HG02588 (cell line): ENCODE measurements around the gene RAB7A.
"Not testable (repeated sequence)": the region's sequence is repeated elsewhere in the genome, so short reads cannot be mapped to it uniquely, and the experiment has no call there.

Experiments
- ATAC-seq: cut with Tn5 transposase; IDR thresholded peaks from one replicate; pipeline ENCODE4 v1.9.1; 2021; ENCODE audit warnings: mild to moderate bottlenecking, moderate library complexity; ENCODE audit not compliant: unreplicated experiment

RAB7A gene

DNA sequence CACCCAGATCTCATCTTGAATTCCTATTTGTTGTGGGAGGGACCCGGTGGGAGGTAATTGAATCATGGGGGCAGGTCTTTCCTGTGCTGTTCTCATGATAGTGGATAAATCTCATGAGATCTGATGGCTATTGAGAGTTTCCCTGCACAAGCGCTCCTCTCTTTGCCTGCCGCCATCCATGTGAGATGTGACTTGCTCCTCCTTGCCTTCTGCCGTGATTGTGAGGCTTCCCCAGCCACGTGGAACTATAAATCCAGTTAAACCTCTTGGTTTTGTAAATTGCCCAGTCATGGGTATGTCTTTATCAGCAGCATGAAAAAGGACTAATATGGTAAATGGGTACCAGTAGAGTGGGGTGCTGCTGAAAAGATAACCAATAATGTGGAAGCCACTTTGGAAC lies 23.6 kb downstream of the RAB7A start:
- not testable (repeated sequence) for ATAC-seq

DNA sequence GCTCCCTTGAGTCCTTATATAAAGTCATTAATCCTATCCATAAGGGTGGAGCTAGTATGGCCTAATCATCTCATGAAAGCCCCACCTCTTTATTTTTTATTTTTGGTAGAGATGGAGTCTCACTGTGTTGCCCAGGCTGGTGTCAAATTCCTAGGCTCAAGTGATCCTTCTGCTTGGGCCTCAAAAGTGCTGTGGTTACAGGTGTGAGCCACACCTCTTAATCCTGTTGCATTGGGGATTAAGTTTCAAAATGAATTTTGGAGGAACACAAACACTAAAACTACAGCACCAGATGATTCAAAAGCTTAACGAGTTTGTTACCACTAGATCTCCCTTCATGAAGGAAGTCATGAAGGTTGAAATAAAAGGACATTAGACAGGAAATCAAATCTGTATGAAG lies 27.7 kb downstream of the RAB7A start:
- no peak for ATAC-seq

DNA sequence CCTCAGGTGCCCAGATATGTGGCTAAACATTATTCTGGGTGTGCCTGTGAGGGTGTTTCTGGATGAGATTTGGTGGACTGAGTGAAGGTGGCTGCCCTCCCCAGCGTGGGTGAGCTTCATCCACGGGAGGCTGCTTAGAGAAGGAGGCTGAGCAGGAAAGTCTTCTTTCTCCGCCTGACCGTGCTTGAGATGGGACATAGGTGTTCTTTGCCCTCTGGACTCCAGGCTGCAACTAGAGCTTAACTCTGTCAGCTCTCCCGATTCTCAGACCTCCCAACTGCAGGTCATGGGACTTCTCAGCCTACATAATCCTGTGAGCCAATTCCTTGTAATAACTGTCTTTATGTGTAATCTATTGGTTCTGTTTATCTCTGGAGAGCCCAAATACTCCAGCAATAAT lies 34.1 kb downstream of the RAB7A start:
- no peak for ATAC-seq

DNA sequence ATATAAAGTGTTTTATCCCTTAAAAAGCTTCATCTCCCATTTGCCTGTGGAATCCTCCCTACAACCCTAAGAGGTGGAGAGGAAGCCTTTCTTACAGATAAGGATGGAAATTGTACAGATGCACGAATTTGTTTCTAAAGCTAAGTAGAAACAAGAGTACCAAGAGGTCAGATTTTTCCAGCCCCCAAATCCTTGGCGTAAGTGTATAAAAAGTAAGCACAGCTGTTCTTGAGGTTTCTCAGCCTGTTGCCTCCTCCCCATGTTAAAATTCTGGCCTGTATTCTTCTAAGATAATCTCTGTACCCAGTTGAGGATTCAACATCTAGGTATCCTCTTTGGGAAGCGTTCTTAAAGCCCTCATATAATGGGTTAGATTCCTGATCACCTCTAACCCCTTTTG lies 34.9 kb downstream of the RAB7A start:
- ATAC-seq, result no peak

DNA sequence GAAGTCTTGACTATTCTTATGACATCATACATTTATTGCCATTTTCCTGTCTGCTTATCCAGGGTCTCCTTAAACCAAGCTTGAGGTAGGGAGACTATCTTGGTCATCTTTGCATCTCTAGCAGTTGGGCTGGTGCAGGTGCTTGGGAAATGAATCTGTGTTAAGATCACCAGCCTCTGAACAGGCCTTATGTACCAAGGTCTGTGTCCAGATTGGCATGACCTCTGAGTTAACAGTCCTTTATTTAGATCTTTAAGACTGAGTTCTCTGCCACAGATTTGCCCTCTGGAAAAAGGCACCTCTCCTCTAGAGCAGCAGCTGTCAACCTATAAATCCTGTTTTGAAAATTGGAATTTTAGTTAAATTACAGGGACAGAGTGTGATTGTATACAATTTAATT lies 35.4 kb downstream of the RAB7A start:
- ATAC-seq, result no peak

DNA sequence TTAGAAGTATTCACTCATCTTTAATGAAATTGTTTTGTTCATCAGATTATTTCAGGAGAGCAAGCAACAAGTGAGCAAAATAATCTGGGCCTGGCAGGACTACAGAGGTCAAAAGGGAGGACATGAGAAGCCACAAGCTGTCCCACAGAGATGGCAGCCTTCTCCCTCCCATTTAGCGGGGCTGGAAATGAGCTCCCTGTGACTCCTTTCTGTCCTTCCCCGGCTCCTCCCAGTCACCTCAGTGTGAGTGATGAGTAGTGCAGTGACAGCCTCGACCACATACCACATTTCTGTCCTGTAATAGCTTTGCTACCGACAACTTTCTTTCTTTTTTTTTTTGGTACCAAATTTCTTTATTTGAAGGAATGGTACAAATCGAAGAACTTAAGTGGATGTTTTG lies 38.0 kb downstream of the RAB7A start:
- no peak for ATAC-seq

DNA sequence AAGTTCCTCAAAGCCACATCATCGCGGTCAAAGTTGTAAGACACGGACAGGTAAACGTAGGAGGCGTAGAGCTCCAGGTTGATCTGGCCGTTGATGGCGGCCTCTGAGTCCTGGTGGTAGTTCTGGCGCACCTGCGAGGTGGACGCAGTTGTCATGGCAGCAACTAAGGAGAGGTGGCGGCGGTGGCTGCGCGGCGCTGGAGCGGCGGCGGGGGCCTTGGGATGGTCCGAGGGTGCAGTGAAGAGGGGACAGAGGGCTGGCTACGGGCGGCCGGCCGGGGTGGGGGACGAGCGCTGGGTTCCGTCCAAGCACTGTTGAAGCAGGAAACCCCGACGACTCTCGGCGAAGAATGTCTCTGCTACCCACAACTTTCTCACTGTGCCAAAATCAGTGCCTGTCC lies 38.9 kb downstream of the RAB7A start:
- ATAC-seq, result no peak

DNA sequence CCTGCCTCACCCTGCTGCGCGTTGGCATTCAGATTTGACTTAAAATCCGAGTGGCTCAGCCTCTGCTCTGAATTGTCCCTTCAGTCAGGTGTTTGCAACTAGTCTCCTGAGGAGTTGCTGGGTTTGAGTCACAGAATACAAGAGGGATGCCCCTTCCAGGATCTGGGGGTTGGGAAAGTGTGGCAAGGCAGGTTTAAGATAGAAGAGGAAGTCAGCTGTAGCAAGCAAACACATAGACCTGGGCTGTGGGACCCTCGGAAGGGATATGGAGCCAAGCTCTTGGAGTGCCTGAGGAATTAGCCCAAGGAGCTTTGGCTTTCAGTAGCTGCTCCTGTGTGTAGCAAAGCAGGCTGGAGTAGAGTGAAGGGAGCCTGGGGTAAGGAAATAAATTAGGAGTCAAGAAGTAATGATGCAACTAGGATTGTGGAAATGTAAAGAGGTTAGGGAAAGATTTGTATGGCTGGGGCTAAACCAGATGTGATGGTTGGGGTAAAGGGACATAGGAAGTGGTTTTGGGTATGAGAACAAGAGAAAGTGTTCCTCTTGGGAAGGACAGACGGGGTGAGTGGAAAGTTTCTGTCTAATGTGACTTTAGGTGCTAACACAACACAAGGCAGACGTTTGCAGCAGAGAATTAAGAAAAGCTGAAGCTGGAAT lies 41.2 kb downstream of the RAB7A start:
- ATAC-seq, result no peak

DNA sequence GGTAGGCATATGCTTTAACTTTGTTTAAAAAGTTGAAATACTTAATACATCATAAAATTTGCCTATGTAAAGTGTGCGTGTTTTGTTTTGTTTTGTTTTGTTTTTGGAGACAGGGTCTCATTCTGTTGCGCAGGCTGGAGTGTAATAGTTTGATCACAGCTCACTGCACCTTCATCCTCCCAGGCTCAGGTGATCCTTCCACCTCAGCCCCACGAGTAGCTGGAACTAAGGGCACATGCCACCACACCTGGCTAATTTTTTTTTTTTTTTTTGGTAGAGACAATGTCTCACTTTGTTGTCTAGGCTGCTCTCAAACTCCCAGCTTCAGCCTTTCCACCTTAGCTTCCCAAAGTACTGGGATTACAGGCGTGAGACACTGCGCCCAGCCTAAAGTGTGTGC lies 42.5 kb downstream of the RAB7A start:
- ATAC-seq, result no peak

DNA sequence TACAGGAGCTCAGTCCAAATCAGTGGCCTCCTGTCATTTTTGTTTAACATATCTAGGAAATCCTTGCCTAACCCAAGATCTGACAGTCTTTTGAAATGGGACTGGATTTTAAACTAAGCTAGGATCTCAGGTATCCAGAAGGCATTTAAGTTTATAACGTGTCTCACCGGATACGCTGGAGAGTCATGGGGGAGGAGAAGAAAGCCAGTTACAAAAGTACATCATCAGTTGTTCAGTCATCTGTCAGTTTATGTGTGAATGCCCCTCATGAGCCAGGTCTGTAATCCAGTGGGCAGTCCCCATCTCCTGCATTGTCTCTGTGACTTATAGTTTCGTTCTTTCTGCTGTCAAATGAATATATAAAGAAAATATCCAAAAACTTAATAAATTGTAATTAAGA lies 44.4 kb downstream of the RAB7A start:
- no peak for ATAC-seq

DNA sequence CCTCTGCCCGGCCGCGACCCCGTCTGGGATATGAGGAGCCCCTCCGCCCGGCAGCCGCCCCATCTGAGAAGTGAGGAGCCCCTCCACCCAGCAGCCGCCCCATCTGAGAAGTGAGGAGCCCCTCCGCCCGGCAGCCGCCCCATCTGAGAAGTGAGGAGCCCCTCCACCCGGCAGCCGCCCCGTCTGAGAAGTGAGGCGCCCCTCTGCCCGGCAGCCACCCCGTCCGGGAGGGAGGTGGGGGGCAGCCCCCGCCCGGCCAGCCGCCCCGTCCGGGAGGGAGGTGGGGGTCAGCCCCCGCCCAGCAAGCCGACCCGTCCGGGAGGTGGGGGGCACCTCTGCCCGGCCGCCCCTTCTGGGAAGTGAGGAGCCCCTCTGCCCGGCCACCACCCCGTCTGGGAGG lies 47.2 kb downstream of the RAB7A start:
- ATAC-seq, result not testable (repeated sequence)

DNA sequence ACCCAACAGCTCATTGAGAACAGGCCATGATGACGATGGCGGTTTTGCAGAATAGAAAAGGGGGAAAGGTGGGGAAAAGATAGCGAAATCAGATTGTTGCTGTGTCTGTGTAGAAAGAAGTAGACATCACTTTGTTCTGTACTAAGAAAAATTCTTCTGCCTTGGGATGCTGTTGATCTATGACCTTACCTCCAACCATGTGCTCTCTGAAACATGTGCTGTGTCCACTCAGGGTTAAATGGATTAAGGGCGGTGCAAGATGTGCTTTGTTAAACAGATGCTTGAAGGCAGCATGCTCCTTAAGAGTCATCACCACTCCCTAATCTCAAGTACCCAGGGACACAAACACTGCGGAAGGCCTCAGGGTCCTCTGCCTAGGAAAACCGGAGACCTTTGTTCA lies 47.6 kb downstream of the RAB7A start:
- not testable (repeated sequence) for ATAC-seq

DNA sequence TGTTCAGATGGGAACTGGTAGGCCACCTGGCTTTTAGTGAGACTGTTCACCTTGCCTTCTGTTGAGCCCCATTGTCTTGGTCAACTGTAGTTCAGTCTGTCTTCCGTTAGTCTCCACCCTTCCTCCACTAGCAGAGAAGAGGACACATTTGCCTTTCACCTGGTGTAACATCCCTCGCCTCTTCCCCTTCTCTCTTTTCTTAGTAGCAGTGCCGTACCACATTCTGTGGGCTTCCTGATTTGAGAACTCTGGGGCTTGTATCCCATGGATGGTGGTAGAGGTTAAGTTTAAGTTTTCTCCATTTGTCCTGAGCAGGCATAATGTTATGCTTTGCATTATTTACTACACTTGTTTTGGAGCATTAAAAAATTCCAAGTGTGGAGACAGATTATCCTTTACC lies 49.3 kb downstream of the RAB7A start:
- ATAC-seq, result no peak

DNA sequence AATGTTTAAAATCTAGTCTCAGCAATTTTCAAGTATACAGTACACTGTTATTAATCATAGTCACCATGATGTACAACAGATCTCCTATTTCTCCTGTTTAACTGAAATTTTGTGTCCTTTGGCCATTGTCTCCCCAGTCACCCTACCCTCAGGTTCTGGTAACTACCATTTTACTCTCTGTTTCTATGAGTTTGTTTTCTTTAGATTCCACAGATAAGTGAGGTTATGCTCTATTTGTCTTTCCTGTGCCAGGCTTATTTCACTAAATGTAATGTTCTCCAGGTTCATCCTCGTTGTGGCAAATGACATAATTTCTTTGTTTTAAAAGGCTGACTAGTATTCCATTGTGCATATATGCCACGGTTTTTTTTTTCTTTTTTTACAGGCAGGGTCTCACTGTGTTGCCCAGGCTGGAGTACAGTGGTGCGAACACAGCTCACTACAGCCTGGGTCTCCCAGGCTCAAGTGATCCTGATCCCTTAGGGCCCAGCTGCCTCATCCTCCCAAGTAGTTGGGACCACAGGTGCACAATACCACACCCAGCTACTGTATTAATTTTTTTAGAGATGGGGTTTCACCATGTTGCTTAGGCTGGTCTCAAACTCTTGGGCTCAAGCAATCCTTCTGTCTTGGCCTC lies 50.0 kb downstream of the RAB7A start:
- ATAC-seq, result no peak

DNA sequence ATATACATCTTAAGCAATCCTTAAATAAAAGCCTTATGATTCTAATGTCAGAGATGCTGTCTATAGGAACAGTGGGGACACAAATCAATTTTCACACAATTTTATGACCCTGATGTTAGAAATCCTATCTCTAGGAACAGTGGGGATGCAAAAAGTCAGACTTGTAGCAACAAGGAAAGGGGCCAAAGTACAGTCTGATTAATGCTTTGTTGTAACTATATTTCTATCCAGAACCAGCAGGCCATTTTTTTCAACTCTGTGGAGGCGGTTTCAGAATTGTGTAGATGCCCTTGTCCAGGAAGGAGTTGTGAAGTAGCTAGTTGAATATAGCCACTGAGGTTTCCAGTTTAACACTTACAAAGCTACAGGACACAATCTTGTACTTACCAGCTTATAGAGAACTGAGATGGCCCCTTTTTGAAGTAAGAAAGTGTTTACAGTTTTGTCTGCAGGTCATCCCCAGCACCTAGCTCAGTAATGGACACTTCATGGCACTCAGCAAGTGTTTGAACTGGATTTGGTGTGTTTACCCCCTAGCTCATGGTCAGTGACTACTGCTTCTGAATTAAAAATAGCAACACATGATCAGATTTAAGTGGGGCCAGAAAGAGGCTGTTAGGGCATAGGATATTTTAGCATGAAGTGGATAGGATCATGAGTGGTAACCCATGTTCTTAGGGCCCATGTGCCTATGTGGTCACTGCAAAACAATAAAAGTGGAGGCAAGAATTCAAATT lies 54.3 kb downstream of the RAB7A start:
- no peak for ATAC-seq

DNA sequence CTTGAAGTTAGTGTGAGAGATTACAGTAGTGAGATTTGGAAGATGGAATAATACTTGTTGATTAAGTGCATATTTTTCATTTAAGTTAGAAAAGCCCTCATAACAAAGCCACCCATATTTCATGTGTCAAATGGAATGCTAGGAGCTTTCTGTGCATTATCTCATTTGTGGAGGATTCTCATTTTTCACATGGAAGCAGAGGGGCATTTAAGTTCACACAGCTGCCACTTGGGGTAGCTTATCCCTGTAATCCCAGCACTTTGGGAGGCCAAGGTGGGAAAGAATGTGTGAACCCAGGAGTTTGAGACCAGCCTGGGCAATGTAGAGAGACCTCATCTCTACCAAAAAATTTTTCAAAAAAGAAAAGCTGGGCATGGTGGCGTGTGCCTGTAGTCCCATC lies 55.2 kb downstream of the RAB7A start:
- ATAC-seq, result no peak

DNA sequence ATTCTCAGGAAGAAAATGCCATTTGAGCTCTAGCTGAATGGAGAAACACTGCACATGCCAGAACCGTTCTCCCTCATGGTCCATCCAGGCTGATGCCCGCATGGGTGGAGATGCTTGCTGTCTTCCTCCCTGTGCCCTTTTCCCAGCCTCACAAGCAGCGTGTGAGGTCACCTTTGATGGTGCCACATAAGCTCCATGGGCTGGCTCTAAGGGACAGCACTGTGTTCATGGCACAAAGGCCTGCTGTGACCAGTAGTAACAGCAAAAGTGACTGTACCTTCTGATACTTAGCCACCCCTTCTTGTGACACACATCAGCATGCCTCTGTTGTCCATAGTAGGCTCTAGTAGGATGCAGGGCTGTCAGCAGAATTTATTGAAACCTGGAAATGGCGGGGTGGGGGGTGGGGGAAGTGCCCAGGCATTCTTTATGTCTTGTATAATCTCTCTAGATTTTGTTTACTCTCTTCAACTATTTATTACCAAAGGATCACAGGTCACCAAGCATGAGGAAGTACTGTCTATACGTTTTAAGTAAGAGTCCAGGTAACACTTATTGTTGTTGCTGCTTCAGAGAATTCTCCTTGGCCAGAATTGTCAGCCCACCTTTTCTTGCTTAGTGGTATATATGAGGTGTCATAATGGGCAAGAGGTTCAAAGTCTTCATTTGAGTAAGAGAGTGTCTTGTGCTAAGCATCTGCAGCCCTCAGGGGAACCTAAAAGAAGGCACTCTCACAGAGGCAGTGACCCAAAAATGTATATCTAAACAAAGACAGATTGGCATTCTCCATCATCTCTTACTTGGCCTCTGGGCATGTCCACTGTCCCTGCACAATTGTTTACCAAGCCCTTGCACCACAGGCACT lies 56.5 kb downstream of the RAB7A start:
- ATAC-seq, result no peak

DNA sequence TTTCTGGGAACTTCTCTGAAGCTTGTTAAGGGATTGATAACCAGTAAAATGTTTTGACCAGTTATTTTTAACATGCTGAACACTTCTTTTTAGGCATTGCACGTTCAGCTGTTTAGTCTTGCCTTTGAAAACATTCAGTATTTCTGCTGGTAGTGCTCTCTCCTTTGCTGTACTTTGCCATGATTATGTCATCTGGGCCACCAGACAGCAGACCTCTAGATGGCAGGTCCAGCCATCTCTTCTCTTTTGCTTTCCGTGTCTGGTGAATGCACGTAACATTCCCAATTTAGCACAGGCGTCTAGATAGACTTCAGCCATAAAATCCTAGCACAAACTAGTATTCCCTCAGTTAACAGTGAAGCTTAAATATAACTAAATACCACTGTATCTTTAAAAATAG lies 57.8 kb downstream of the RAB7A start:
- ATAC-seq, result no peak

DNA sequence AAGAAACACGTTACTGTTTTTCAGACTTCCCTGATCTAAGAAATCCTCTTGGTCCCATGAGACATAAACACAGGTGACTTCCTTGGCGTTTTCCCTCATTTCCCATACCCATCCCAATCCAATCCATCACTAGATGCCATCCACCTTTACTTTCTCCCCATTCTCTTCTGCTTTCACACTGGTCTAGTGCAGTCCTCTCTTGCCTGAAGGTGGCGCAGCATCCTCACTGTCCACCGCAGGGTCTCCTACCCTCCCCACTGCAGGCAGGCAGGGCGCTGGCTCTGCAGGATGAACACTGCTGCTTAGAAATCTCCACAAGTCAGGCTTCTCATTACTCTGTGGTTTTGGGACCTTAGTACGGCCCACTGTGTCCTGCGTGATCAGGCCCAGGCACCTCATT lies 58.2 kb downstream of the RAB7A start:
- no peak for ATAC-seq

DNA sequence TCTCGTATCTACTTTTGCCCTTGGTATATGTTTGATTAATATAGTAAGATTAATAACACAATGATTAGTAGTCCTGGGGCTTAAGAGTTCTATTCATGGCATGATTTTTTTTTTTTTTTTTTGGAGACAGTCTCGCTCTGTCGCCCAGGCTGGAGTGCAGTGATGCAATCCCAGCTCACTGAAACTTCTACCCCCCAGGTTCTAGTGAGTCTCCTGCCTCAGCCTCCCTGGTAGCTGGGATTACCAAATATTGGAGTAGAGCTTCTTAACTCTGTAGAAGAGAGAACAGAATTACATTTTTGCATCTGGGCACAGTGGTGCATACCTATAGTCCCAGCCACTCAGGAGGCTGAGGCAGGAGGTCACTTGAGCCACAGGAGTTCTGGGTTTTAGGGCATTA lies 58.9 kb downstream of the RAB7A start:
- ATAC-seq, result no peak

DNA sequence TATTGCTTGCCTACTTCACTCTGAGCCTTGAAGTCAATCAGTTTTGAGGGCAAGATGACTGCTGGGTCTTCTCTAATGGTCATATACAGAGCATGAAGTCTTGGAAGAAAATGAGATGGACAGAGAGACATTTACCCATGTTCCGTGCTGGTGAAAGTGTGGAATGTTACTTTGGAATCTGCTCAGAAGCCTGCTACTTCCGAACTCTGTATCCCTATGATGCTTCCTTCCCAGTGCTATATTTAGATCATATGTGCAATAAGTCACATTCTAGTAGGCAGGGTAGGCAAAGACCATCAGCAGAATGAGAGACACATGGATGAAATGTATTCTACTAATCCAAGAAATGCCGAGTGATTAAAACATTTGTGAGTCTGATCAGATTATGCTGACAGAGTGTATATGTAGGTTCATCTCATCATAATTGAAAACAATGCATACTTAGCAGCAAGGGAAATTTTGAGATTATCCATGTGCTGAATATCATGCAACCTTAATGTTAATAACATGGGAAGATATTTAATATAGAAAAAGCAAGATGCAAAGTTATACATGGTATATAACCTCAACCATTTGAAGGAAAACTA lies 60.5 kb downstream of the RAB7A start:
- no peak for ATAC-seq
